C1 segment of cervical spinal cord (tissue), 14 donors: ENCODE measurements around the gene IL23A.
"Not testable (repeated sequence)": the region's sequence is repeated elsewhere in the genome, so short reads cannot be mapped to it uniquely, and the experiment has no call there.

ENCODE experiments used
- DNase-seq, 14 donors: peaks; one replicate each; lab custom pipeline; 2025; lab: John Stamatoyannopoulos, UW

The IL23A gene

DNA sequence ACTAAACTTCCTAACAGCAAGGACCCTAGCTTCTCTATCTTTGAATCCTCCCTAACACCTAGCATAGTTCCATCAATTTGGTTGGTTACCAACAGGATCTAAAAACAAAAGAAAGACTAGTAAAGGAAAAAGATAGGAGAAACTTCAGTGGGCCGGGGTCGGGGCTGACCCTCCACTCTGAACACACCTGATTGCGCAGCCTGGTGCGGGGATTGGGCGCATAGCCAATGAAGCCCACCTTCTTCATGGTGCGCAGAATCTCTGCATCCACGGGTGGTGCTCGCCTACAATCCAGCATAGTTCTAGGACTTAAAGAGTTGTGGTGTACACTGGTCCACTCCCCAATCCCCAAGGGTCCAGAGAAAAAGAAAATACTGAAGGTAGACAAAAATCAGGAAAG is 12.6 kb upstream of the IL23A start:
- DNase-seq = no peak

- peak in 1 of 14 donors; percentile 2 for DNase-seq
Measured at GRCh38 chr12:56326533-56326932, 12.2 kb upstream of the IL23A start.

- DNase-seq = no peak
Measured at GRCh38 chr12:56330936-56331490, 7.7 kb upstream of the IL23A start.

GRCh38 chr12:56332512-56333196 is 6.0 kb upstream of the IL23A start:
- no peak for DNase-seq

DNA sequence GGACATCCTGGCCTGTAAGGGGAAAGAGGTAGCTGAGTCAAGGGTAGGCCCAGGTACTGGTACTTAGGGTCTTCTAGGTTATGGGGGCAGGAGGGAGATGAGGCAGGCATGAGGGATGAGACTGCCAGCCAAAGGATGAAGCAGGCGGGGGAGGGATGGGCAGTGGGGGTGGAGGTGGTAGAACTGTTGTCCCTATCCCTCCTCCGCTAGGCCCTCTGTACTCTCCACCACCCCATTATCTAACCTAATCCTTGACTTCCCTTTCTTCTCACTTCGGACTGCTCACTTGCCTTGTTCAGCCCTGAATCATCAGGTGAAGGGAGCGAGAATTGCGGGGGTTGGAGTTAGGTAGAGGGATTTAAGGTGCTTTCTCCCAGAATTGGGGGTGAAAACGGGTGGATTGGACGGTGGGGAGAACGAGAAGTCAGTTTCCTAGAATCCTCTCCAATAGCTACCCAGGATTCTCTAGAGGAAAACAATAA is 5.4 kb upstream of the IL23A start:
- peak in 2 of 14 donors; percentile 44 to 46 for DNase-seq

GRCh38 chr12:56333679-56334489 is 4.8 kb upstream of the IL23A start, which contains the start of gene PAN2:
Gene PAN2 (minus strand): TSS chr12:56334000. CDS start chr12:56333094, 906 bp downstream.
- peak; percentile 69 to 96 (median 94) for DNase-seq

DNA sequence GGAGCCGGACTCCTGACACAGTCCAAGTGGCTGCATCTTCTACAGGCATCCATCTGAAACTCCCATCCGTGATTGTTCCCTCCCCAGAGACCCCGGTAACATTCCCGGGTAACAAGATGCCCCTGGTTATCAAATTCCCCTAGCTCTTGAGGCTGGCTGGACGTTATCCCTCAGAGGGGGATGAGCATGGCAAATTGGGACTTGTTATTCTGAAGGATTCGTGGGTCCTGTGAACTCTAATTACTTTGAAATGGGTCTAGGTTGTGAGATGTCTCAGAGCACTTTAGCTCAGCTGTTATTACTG is 4.2 kb upstream of the IL23A start:
- DNase-seq = peak in 1 of 14 donors; percentile 56

GRCh38 chr12:56335527-56335926 is 3.2 kb upstream of the IL23A start:
- DNase-seq = not testable (repeated sequence)

- peak in 5 of 14 donors; percentile 7 to 21 (median 14) for DNase-seq
Measured at GRCh38 chr12:56336361-56337167, 2.1 kb upstream of the IL23A start.

- no peak for DNase-seq
Measured at GRCh38 chr12:56337753-56338251, 882 bp upstream of the IL23A start.

DNA sequence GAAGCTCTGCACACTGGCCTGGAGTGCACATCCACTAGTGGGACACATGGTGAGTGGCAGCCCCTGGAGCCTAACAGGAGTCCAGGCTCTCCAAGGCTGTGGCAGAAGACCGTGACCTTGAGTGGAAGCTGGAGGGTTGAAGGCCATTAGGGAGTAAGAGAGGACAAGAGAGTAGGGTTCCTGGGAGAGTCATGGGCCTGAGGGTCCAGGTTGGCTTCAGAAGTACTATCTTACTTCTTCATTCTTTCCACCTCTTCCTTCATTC is 406 bp downstream of the IL23A start:
- DNase-seq = no peak

- no peak for DNase-seq
Measured at GRCh38 chr12:56341616-56342015, 2.9 kb downstream of the IL23A start.

DNA sequence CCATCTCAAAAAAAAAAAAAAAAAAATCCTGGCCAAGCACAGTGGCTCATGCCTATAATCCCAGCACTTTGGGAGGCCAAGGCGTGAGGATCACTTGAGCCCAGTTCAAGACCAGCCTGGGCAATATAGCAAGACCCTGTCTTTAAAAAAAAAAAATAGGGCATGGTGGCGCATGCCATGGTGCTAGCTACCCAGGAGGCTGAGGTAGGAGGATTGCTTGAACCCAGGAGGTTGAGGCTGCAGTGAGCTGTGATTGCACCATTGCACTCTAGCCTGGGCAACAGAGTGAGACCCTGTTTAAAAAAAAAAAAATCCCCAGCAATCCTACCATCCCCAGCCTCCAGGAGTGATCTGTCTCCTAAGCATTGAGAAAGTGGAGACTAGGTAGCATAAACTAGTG is 3.6 kb downstream of the IL23A start:
- not testable (repeated sequence) for DNase-seq

GRCh38 chr12:56346675-56347074 is 8.0 kb downstream of the IL23A start:
- DNase-seq = peak in 1 of 14 donors; percentile 22

GRCh38 chr12:56347255-56347654 is 8.6 kb downstream of the IL23A start:
- DNase-seq = not testable (repeated sequence)

DNA sequence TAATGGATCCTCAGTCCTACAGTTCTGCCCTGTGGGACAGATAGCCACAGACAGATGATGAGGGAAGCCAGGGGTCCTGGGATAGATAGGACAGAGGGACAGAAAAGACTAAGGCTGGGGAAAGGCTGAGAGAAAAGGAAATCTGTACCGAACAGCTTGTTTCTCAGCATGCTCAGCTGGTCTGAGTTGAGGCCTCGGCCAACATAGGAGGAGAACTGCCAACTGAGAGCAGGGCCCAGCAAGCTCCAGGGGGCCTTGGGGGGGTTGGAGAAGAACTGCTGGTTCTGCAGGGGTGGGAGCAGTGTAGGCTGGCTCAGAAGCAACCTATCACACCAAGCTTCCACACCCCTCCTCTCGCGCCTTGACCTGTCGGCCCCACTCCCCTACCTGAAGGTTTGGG is 10.1 kb downstream of the IL23A start:
- peak in 3 of 14 donors; percentile 12 to 91 (median 12) for DNase-seq

GRCh38 chr12:56350662-56351061 is 12.0 kb downstream of the IL23A start:
- no peak for DNase-seq

GRCh38 chr12:56351325-56351724 is 12.6 kb downstream of the IL23A start:
- DNase-seq = no peak

DNA sequence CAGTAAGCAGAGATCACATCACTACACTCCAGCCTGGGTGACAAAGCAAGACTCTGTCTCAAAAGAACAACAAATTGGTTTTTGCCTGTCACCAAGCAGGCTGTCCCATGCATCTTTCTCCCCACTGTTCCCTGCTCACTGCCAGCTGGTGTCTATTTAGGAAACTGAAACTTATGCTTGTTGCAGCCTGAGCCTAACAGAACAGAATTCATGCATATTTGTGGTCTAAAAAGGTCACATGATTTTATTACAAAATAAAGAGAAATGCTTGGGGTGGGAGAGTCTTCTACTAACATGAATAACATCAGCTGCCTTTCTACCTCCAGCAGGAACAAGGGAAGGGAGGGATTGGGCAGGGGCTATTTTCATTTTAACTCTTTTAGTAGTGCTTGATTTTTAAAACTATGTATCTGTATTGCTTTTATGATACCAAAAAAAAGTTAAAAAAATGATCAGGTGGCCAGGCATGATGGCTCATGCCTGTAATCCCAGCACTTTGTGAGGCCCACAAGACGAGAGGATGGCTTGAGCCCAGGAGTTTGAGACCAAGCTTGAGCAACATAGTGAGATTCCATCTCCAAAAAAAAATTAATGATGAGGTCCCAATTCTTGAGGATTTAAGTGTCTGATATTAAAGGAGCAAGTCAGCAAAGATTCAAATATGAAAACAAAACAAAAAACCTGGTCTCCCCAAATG is 20.3 kb downstream of the IL23A start:
- peak in 11 of 14 donors; percentile 10 to 68 (median 41) for DNase-seq

- DNase-seq = peak; percentile 95 to 100 (median 98)
Measured at GRCh38 chr12:56359851-56360767, 21.4 kb downstream of the IL23A start, which contains the start of gene STAT2. Gene STAT2 (minus strand): TSS chr12:56360107. CDS start chr12:56356571, 3,536 bp downstream.
